IgD-negative memory B cell (primary cell): Measurements from ENCODE around the gene PIANP. TPM values are rescaled to one million over a fixed set of nuclear protein-coding genes. Genes with fewer than 3 reads are reported as not detected.
"Not testable (repeated sequence)": the region's sequence is repeated elsewhere in the genome, so short reads cannot be mapped to it uniquely, and the experiment has no call there.

Experiments used
- H3K27ac Mint-ChIP-seq, 3 donors: one replicate each; pipeline ENCODE4 v1.8.0; 2020 to 2022; ENCODE audit warnings: mild to moderate bottlenecking in 3 of 3, mixed read lengths in 3 of 3, moderate library complexity in 1 of 3
- H3K27me3 Mint-ChIP-seq: one replicate; pipeline ENCODE4 v1.8.0; 2021; ENCODE audit warnings: mixed read lengths
- H3K36me3 Mint-ChIP-seq: one replicate; pipeline ENCODE4 v1.8.0; 2020; ENCODE audit warnings: mild to moderate bottlenecking, mixed read lengths
- H3K4me1 Mint-ChIP-seq, 3 donors: one replicate each; pipeline ENCODE4 v1.8.0; 2020 to 2022; ENCODE audit warnings: mixed read lengths in 3 of 3, mild to moderate bottlenecking in 1 of 3
- H3K4me3 Mint-ChIP-seq, 4 donors: one replicate each; pipeline ENCODE4 v1.8.0; 2020 to 2022; ENCODE audit warnings: mild to moderate bottlenecking in 4 of 4, mixed read lengths in 4 of 4, moderate library complexity in 3 of 4
- H3K9me3 Mint-ChIP-seq, 3 donors: one replicate each; pipeline ENCODE4 v1.8.0; 2020 to 2021; ENCODE audit warnings: mixed read lengths in 3 of 3, mild to moderate bottlenecking in 1 of 3
- polyA plus RNA-seq: library from polyadenylated mRNA; unstranded; fragments of 300-500 nt; fragmentation: Illumina TruSeq; gene quantifications from one replicate; pipeline ENCODE4 v1.2.3, GENCODE V29; 2021

PIANP gene, protein sequence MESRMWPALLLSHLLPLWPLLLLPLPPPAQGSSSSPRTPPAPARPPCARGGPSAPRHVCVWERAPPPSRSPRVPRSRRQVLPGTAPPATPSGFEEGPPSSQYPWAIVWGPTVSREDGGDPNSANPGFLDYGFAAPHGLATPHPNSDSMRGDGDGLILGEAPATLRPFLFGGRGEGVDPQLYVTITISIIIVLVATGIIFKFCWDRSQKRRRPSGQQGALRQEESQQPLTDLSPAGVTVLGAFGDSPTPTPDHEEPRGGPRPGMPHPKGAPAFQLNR
- not detected for polyA plus RNA-seq

DNA sequence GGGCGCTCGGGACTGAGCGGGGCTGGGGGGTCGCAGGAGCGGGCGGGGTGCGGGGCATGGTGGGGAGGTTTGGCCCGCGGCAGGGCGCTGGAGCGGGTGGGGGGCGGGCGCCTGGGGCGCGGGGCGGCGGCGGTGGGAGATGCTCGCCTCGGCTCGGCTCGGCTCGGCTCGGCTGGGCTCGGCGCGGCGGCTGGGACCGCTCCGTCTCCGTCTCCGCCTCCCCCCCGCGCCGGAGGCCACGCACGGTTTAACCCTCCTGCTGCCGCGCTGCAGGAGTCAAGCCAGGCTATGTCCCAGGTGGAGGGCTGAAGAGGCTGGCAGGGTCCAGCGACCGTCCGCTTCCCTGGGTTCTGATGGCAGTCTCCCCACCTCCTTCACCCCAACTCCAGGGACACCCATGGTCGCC lies at the start of gene PIANP:
TSS of gene PIANP (minus strand) at position 170 of the 406 bp plus-strand sequence. CDS start 2,754 bp downstream, outside the sequence.
- Mint-ChIP-seq H3K9me3 (peaks cover 0 to 3% (median 2%) of the 10 kb centered on the region in 3 donors), H3K27ac (peak within 1 kb of the TSS in 1 of 3 donors; percentile 67)

GRCh38 chr12:6748761-6749160 lies 48.1 kb upstream of the PIANP start:
- Mint-ChIP-seq H3K4me1 (peaks cover 19 to 23% (median 20%) of the 10 kb centered on the region in 3 donors), H3K9me3 (no peaks in the 10 kb centered on the region), H3K4me3 (peak overlapping the region in 1 of 4 donors; percentile 45), H3K27me3 (no peaks in the 10 kb centered on the region), H3K36me3 (peaks cover 2% of the 10 kb centered on the region), H3K27ac (no peak overlapping the region)

More for the DNA sequence above, at the start of gene PIANP:
- peaks cover 48% of the 10 kb centered on the region for H3K27me3 Mint-ChIP-seq
- H3K4me1 Mint-ChIP-seq: peaks cover 25 to 34% (median 25%) of the 10 kb centered on the region in 3 donors
- no peaks in the 10 kb centered on the region for H3K36me3 Mint-ChIP-seq
- H3K4me3 Mint-ChIP-seq: peak within 1 kb of the TSS; percentile 46 to 83 (median 68)

GRCh38 chr12:6747216-6747615 lies 46.6 kb upstream of the PIANP start:
- Mint-ChIP-seq H3K27me3 (no peaks in the 10 kb centered on the region), H3K36me3 (peaks cover 2% of the 10 kb centered on the region), H3K4me3 (peak overlapping the region in 1 of 4 donors; percentile 12), H3K9me3 (peaks cover 0 to 5% (median 1%) of the 10 kb centered on the region in 3 donors), H3K27ac (peak overlapping the region; percentile 59 to 64 (median 64)), H3K4me1 (peaks cover 15 to 18% (median 16%) of the 10 kb centered on the region in 3 donors)

DNA sequence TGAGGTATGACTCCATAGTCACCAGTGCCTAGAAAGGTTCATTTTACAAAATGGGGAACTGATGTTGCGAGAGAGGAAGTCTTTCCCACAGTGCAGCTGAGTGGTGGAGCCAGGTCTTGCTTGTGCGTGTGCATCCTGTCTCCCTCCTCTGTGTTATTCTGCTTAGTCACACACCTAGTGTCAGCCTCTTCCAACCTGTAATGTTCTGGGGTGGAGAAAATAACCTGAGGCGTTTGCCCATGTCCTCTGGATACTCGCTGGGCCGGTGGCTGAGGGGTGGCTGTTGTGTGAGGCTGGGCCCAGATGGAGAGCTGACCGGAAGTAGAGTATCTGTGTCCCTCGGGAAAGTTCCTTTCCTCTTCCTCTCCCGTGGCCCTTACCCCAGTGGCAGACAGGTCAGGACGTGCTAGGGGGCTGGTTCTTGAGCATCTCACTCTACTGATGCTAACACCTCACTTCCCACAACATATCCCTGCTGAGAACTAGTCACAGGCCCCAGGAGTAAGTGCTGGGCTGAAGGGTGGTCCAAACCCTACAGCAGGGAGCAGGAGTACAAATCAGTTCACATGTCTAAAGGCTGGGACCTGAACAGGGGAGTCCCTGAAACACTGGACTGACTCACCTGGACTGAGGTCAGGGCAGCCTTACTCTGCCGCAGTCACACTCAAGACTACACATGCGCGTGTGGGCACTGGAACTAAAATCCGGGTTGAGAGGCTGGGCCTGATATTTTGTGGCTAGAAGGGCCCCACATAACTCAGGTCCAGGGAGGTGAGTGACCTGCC lies 45.3 kb upstream of the PIANP start:
- H3K4me3 Mint-ChIP-seq: peak overlapping the region in 3 of 4 donors; percentile 49 to 79 (median 52)

GRCh38 chr12:6743300-6743699 lies 42.7 kb upstream of the PIANP start:
- not testable (repeated sequence) for H3K9me3 Mint-ChIP-seq, H3K27ac Mint-ChIP-seq, H3K36me3 Mint-ChIP-seq, H3K4me3 Mint-ChIP-seq, H3K27me3 Mint-ChIP-seq
- peaks cover 9 to 16% (median 11%) of the 10 kb centered on the region in 3 donors for H3K4me1 Mint-ChIP-seq

More for the DNA sequence above, 45.3 kb upstream of the PIANP start:
- Mint-ChIP-seq H3K27ac (peak overlapping the region; percentile 4 to 96 (median 93)), H3K9me3 (peaks cover 0 to 5% (median 1%) of the 10 kb centered on the region in 3 donors), H3K36me3 (peaks cover 2% of the 10 kb centered on the region), H3K27me3 (no peaks in the 10 kb centered on the region), H3K4me1 (peaks cover 10 to 16% (median 13%) of the 10 kb centered on the region in 3 donors)

DNA sequence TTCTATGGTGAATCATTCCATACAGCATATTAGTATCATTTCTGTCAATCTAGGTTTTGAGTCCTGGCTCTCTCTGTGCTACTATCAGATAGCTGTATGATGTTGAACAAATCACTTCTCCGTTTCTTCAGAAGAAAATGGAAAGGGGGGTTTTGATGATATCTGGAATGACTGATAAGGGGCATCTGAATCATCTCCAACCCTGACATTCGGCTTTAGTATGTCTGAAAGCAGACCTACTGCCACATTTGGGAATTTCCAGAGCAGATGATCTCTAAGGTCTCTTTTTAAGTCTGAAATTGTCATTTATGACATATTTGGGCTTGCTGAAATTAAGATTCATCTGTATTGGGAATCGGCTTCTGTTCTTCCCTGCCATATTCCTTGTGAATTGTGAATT lies 42.2 kb upstream of the PIANP start:
- Mint-ChIP-seq H3K4me3 (no peak overlapping the region), H3K36me3 (no peaks in the 10 kb centered on the region), H3K27me3 (no peaks in the 10 kb centered on the region), H3K4me1 (peaks cover 9 to 16% (median 11%) of the 10 kb centered on the region in 3 donors), H3K9me3 (peaks cover 0 to 5% (median 1%) of the 10 kb centered on the region in 3 donors), H3K27ac (no peak overlapping the region)

DNA sequence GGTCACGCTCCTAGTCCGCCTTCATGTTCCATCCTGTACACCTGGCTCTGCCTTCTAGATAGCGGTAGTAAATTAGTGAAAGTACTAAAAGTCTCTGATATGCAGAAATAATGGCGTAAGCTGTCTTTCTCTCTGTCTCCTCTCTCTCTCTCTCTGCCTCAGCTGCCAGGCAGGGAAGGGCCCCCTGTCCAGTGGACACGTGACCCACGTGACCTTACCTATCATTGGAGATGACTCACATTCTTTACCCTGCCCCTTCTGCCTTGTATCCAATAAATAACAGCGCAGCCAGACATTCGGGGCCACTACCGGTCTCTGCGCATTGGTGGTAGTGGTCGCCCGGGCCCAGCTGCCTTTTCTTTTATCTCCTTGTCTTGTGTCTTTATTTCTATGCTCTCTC lies 41.5 kb upstream of the PIANP start:
- not testable (repeated sequence) for H3K4me3 Mint-ChIP-seq, H3K27ac Mint-ChIP-seq

DNA sequence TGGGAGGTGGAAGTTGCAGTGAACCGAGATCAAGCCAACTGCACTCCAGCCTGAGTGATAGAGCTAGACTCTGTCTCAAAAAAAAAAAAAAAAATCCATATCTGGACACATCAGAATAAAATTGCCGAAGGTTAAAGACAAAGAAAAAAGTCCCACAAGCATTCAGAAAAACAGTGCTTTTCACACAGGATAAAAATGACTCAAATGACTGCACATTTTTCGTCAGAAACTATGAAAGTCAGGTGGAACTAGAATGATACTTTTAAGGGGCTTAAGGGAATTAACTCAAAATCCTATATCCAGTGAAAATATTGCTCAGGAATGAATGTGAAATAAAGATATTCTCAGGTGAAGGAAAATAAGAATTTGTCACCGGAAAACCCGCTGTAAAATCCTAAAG lies 36.1 kb upstream of the PIANP start:
- Mint-ChIP-seq H3K36me3 (peaks cover 6% of the 10 kb centered on the region), H3K9me3 (no peaks in the 10 kb centered on the region), H3K27me3 (no peaks in the 10 kb centered on the region), H3K4me3 (no peak overlapping the region), H3K27ac (no peak overlapping the region), H3K4me1 (no peaks in the 10 kb centered on the region)

More for the DNA sequence above, 41.5 kb upstream of the PIANP start:
- not testable (repeated sequence) for H3K27me3 Mint-ChIP-seq, H3K9me3 Mint-ChIP-seq, H3K36me3 Mint-ChIP-seq
- peaks cover 9 to 14% (median 11%) of the 10 kb centered on the region in 3 donors for H3K4me1 Mint-ChIP-seq

GRCh38 chr12:6735448-6736191 lies 35.0 kb upstream of the PIANP start:
- Mint-ChIP-seq H3K9me3 (no peaks in the 10 kb centered on the region), H3K27ac (peak overlapping the region in 1 of 3 donors; percentile 7), H3K27me3 (no peaks in the 10 kb centered on the region), H3K36me3 (peaks cover 14% of the 10 kb centered on the region), H3K4me1 (peaks cover 0 to 4% (median 0%) of the 10 kb centered on the region in 3 donors), H3K4me3 (no peak overlapping the region)

DNA sequence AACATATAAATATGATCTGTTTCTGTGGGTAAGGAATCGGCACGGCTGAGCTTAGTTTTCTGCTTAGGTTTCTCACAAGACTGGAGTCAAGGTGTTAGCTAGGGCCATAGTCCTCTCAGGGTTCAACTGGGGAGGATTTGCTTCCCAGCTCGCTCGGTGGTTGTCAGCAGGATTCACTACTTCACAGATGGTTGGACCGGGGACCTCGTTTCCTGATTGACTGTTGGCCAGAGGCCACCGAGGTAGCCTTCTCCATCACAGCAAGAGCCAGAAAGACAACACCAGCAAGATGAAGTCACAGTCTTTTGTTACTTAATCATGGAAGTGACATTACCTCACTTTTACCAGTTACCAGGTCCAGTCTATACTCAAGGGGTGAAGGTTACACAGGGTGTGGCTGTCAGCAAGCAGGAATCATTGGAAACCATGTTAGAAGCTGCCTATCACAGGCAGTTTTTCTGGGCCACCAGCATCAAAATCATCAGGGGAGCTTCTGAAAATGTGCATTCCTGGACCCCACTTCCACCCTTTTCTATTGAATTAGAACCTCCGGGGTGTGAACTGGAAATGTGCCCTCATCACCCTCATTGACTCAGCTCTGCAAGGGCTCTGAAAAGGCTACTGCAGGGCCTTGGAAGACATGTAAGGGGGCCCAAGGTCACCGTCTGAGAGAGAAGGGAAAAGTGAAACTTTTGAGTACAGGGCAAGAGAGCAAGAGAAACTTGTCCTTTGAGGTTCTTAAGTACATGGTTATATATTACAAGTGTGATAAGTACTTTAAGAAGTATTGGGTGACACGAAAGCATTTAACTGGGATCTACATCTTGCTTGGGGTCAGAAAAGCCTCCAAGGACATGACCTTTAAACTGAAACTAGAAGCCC lies 34.1 kb upstream of the PIANP start:
- Mint-ChIP-seq H3K27me3 (no peaks in the 10 kb centered on the region), H3K27ac (peak overlapping the region in 1 of 3 donors; percentile 83), H3K36me3 (peaks cover 15% of the 10 kb centered on the region), H3K4me1 (peaks cover 0 to 5% (median 2%) of the 10 kb centered on the region in 3 donors), H3K9me3 (no peaks in the 10 kb centered on the region), H3K4me3 (no peak overlapping the region)

DNA sequence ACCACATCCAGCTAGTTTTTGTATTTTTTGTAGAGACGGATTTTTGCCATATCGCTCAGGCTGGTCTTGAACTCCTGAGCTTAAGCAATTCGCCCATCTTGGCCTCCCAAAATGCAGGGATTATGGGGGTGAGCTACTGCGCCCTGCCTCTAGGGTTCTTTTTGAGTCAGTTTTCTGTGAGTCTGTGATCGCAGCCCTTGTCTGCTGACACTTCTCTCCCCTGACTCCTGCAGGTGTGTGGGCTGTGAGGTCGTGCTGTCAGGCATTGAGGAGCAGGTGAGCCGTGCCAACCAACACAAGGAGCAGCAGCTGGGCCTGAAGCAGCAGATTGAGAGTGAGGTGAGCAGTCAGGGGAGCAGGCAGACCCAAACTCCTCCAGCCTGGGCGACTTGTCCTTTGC lies 29.6 kb upstream of the PIANP start:
- H3K4me3 Mint-ChIP-seq: no peak overlapping the region
- no peaks in the 10 kb centered on the region for H3K27me3 Mint-ChIP-seq
- no peak overlapping the region for H3K27ac Mint-ChIP-seq
- H3K4me1 Mint-ChIP-seq: peaks cover 0 to 9% (median 9%) of the 10 kb centered on the region in 3 donors
- H3K9me3 Mint-ChIP-seq: no peaks in the 10 kb centered on the region
- peaks cover 23% of the 10 kb centered on the region for H3K36me3 Mint-ChIP-seq

DNA sequence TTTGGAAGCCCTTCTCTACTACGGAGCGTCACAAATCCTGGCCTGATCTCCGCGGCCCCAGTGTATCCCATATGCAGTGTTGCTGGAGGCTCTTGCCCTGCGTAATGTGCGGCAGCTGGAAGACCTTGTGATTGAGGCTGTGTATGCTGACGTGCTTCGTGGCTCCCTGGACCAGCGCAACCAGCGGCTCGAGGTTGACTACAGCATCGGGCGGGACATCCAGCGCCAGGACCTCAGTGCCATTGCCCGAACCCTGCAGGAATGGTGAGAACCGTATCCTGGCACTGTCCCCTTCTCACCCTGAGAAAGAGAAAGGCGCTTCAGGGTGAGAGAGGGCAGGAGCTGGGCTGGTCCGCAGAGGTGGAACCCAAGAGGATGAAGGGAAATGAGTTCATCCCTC lies 28.6 kb upstream of the PIANP start:
- Mint-ChIP-seq H3K27ac (no peak overlapping the region), H3K27me3 (no peaks in the 10 kb centered on the region), H3K4me3 (peak overlapping the region in 1 of 4 donors; percentile 20), H3K36me3 (peaks cover 20% of the 10 kb centered on the region), H3K4me1 (peaks cover 0 to 14% (median 14%) of the 10 kb centered on the region in 3 donors), H3K9me3 (no peaks in the 10 kb centered on the region)

GRCh38 chr12:6725350-6725749 lies 24.7 kb upstream of the PIANP start:
- Mint-ChIP-seq H3K36me3 (peaks cover 9% of the 10 kb centered on the region), H3K4me3 (peak overlapping the region in 2 of 4 donors; percentile 75 to 87), H3K4me1 (peaks cover 8 to 24% (median 18%) of the 10 kb centered on the region in 3 donors), H3K9me3 (peaks cover 0 to 2% (median 0%) of the 10 kb centered on the region in 3 donors), H3K27ac (peak overlapping the region in 1 of 3 donors; percentile 51), H3K27me3 (no peaks in the 10 kb centered on the region)

GRCh38 chr12:6724409-6724797 lies 23.8 kb upstream of the PIANP start:
- Mint-ChIP-seq H3K36me3 (peaks cover 8% of the 10 kb centered on the region), H3K27me3 (no peaks in the 10 kb centered on the region), H3K4me1 (peaks cover 8 to 22% (median 17%) of the 10 kb centered on the region in 3 donors), H3K9me3 (peaks cover 0 to 2% (median 0%) of the 10 kb centered on the region in 3 donors), H3K4me3 (peak overlapping the region; percentile 87 to 98 (median 94)), H3K27ac (peak overlapping the region; percentile 91 to 98 (median 95))
